ENCODE measurements around the gene TNK1.

The TNK1 gene

GRCh38 chr17:7392696-7393612, 12.1 kb downstream of the TNK1 start:
- peak in 1 of 2 experiments; percentile 32 for DNase-seq

DNA sequence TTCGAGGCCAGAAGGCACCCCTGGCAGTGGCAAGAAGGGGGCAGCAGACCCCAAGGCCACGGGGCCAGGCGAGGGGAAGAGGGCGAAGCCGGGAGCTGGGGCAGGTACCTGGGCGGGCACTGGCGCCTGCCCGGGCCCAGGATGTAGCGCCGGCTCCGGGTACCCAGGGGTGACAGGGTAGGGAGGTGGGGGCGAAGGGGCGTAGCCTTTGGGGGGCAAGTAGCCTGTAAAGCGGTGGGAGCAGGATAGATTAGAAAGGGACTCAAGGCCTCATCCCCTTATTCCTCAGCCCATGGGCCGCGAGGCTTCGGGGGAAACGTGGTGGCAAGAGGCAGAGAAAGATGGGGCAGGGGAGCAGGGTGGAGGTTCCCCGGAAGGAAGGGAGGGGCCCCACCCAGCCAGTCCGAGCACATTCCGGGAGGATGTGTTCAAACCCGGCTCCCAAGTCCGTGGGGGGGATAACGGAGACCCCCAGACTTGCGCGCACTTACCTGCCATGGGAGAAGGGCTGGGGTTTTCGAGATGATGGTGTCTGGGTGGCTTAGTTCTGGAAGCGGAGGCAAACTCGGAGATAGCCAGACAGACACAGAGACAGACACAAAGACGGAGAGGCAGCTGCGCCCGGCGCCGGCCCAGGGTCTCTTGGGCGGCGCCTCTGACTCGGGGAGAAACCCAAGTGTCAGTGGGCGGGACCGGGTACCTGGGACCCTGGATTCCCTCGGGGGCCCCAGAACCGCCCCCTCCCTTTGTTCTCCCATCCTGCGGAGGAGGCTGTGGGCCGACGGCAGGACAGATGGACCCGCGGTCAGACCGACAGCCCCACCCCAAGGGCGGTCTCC, 12.9 kb downstream of the TNK1 start:
- peak in 1 of 2 experiments; percentile 77 for DNase-seq

DNA sequence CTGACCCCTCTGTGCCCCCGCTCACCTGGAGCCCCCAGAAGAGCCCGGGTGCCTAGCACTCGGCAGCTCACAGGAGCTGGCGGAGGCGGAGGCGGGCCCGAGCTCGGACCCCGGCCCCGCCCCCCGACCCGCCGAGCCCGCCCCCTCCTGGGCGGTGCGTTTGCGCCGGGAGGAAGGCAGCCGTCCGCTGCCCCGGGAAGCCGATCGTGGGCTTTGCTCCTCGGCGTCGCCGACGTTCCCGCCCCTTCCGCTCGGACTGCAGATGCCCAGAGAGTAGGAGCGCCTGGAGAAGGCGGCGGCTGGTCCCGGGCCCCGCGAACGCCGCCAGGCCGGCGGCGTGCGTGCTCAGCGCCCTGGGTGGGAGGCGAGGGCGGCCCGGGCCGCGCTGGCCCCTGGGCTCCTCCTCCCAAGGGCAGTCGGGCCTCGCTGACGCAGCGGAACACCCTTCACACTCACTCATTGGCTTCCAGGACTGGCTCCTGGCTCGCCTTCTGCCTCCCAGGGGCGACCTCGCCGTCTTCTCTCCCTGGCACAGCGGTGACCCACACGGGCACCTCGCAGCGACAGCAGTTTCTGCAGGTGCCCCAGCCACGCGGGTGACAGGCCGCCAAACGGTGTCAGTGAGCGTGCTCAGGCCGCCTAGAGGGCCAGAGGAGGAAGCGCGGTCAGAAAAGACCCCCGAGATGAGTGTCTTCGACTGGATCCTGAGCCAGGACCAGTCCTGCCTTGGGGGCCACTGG, 13.7 kb downstream of the TNK1 start, which contains the start of gene PLSCR3:
TSS of gene PLSCR3 (minus strand) at position 74 of the 740 bp plus-strand sequence. CDS start 415 bp downstream, outside the sequence.
- peak; percentile 65 to 82 for DNase-seq

DNA sequence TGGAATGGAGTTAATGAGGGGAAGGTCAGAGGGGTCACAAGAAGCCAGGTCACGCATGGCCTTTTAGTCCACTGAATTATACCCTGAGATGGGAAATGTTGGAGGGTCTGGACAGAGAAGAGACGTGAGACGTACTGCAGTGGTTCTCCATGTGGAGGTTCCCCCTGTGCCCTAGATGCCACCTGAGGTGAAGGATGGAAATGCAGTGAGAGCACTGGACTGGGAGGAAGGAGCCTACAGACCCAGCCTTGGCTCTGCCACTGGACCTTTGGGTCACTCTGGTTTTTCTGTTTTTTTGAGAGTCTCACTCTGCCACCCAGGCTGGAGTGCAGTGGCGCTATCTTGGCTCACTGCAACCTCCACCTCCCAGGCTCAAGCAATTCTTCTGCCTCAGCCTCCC, 15.3 kb downstream of the TNK1 start:
- no peak for DNase-seq

DNA sequence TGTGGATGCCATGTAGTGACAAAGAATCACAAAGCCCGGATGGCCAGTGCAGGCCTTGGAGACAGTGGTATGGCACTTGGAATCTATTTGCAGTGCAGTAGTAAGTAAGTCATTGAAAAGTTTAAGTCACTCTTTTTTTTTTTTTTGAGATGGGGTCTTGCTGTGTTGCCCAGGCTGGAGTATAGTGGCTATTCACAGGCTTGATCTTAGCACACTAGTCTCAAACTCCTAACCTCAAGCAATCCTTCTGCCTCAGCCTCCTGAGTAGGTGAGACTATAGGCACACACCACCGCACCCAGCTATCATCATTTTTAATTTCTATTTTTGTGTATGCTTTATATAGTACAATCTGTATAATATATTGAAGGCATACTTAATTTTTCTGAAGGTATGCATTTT, 17.7 kb downstream of the TNK1 start:
- no peak for DNase-seq

DNA sequence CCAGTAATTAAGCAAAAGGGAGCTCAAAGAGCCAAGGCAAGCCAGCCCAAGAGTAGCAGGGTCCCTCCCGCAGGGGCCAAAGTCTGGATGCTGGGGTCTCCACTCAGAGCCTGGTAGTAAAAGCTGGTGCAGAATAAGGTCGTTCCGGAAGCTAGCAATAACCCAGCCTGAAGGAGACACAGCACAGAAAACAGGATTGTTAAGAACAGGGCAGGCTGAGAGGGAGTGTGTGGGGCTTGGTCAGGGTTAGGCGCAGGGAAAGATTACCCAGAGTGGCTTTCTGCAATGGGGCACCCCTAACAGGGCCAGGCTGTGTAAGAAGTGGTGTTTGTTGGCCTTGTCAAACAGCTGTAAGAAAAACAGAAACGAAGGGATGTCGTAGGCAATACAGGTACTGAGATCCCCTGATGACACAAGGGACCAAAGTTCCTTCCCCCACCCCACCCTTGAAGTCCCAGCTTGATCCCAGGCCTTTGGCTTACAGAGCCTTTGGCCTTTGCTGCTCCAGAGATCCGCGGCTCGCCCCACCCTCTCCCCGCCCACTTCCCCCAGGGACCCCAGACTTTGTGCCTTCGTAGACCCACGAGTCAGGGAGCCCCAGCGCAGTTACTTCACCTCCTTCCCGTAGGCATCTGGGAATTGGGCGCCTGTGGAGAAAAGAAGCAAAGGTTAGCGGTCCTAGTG, 22.3 kb downstream of the TNK1 start:
- DNase-seq: peak in 1 of 2 experiments; percentile 46

GRCh38 chr17:7403727-7403976, 22.8 kb downstream of the TNK1 start:
- DNase-seq: peak in 1 of 2 experiments; percentile 45

- peak; percentile 95 to 97 for DNase-seq
These were observed 23.3 kb downstream of the TNK1 start, which contains the start of gene TMEM256 for GRCh38 chr17:7403977-7404736. TSS of gene TMEM256 (minus strand) at chr17:7404097. CDS start at chr17:7404084, 13 bp downstream.

DNA sequence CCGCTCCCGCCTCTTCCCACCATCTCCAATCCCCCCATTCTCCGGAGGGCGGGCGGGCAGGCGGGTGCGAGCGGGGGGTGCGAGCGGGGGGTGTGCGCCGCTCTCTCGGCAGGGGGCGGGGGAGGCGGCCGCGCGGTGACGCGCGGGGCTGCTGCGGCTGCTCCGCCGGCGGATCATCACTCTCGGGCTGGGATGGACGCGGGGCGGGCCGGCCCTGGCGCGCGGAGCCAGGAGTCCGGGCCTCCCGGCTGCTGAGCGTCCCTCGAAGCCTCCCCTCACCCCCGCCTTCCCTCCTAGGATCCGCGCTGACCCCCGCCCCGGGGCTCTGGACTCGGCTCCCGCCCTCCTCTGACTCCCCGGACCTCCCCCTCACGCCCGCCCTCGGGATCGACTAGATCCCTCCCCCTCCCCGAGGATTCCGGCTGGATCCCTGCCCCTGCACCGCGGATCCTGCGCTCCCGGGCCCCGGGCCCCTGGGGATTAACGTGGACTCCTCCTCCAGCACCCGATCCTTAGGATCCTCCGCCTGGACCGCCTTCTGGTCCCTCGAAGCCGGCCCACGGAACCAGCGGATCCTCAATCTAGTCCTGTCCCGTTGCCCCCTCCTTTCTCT, 24.0 kb downstream of the TNK1 start:
- DNase-seq: peak in 1 of 2 experiments; percentile 50

- DNase-seq: no peak
These were observed 24.7 kb downstream of the TNK1 start for GRCh38 chr17:7405350-7406234.

DNA sequence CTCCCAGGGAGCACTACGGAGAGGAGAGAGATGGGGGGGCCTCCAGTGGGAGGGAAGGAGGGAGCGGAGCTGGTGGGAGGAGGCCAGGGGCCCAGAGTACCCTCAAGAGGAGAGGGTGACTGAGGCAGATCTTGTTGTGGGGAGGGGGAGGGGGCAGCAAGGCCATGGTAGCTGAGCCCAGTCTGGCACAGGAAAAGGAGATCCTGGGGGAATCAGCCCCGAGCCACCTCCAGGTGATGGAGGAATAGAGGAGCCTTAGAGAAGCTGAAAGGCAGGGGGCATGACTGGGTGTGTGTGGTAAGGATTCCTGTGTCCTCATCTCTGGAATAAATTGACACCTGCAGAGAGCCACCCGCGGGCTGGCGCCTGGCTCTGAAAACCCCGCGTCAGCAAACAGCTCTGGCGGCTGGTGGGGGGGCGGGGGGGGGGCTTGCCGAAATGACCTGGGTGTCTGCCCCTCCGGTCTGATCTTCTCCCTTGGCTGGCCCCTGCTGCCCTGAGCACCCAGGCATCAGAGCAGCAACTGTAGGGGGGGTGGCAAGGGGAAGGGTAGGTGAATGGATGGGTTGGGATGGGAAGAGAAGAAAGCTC, 25.4 kb downstream of the TNK1 start:
- DNase-seq: no peak

DNA sequence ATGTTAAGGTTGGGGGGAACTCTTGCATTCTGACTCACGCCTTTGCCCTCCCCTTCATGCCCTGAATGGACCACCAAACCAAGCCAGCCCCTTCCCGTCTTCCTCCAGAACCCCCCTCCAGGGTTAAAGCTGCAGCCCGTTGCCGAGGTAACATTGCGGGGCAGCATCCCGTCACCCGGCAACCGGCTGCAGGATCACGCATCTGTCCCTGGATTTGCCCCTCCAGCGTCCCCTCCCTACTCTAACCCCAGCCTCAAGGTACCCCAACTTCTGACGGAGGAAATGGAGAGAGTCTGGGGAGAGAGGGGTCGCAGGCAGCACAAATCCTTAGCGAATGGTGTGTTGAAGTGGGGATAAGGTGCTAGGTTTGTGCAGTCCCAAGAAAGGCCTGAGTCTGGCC, 26.2 kb downstream of the TNK1 start:
- no peak for DNase-seq

DNA sequence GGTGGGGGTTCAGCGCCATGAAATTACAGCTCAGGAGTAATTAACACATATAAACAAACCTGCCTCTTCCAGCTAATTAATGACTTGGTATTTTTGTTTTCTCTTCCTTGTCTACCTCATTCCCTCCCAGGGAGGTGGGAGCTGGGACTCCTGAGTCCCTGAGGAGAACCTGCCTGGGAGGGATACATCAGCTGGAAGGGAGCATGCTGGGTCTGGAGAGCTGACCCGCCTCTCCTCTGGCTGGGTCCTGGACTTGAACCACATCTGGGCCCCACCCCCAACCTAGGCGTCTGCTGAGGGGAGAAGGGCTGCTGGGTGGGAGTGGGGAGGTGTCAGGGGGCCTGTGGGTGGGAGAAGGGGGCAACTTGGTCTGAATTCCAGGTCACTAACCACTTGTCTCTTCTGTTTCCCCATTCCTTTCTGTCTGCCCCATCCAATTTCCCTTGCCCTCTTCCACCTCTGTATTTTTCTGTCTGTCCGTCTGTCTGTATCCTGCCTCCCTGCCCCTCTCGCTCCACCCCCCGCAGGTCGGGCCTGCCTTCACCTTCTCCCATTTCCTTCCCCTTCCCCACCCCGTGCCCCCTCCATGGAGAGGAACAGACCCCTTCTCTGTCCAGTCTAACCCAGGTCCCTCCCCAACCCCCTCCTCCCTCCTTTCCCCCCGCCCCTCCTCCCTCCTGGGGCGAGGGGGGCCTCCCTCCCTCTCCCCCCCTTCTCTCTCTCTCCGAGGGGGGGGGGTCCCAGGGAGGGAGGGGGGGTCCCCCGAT, 26.8 kb downstream of the TNK1 start, which contains the start of gene NLGN2:
TSS of gene NLGN2 (plus strand) at position 361 of the 767 bp plus-strand sequence. CDS start 411 bp downstream, outside the sequence.
- DNase-seq: no peak

- no peak for DNase-seq
These were observed 27.4 kb downstream of the TNK1 start for GRCh38 chr17:7408252-7408727.

DNA sequence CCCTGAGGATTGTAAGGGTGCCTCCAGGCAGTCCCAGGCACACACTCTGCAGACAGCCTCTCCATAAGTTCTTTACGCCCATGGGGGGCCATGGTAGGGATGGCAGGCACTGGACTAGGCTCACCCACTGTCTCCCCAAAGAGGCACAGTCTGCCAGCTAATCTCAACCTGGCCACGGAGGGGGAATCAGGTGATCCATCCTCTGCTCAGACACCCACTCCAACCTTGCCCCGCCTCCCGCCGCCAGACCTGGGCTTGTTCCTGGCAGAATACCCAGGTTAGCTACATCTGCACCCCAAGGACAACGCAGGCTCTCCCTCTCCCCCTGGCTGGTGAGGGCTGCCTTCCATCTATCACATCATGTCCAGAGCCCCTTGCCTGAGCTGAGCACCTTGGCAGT, 28.0 kb downstream of the TNK1 start:
- DNase-seq: no peak

GRCh38 chr17:7409716-7410115, 28.8 kb downstream of the TNK1 start:
- no peak for DNase-seq

DNA sequence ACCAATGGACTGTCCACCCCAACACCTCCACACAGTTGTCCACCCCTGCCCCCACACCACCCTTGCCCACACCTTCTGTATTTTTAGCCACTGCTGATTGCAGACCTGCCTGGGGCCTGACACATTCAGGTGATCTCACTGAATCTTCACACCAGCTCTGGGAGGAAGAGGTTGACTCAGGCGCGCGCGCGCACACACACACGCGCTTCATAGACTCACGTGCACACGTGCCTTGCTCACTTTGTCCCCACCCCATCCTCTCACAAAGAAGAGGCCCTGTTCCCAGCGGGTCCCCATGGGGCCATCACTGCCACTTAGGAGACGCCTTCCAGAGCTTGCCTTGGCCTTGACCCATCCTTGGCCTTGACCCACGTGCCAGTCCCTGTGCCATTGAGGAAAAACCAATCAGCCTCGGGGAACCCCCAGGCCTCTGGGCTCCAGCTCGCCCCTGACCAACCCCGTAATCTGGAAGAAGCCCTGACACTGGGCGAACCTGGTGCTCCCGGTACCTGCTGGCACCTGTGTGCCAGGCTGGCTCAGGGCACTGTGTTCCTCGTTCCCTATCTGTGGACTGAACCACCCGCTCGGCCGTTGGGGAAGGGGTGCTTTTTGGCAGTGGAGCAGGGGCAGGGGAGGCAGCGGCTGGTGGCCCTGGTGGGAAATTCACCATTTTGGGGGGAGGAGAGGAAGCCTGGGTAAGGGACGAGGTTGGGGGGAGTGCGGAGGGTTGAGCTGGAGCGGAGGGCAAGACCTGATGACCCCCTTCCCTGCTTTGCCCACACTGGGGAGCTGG, 29.9 kb downstream of the TNK1 start:
- no peak for DNase-seq

- no peak for DNase-seq
These were observed 30.5 kb downstream of the TNK1 start for GRCh38 chr17:7411427-7411750.
